HepG2 (cell line): ENCODE results near the gene LYPLA2. TPM values are rescaled to one million over a fixed set of nuclear protein-coding genes. Genes with fewer than 3 reads are reported as not detected.

Experiments
- BRCA1 ChIP-seq: sonication (generic); formaldehyde crosslinking; IDR thresholded peaks from 2 replicates; pipeline ENCODE4 v1.4.0; 2020; ENCODE audit warnings: missing genetic modification reagents
- CENPX ChIP-seq: sonication (generic); formaldehyde crosslinking; IDR thresholded peaks from 2 replicates; pipeline ENCODE4 v1.9.0; 2021; ENCODE audit warnings: mild to moderate bottlenecking, missing genetic modification reagents, moderate library complexity
- CREB1 ChIP-seq, 2 experiments: fragments of 450-650 bp in 1 of 2; IDR thresholded peaks; 2 replicates each; pipeline ENCODE4 v1.6.1; 2016 to 2017; ENCODE audit warnings: control low read depth in 1 of 2, mild to moderate bottlenecking in 1 of 2, missing compliant biosample characterization in 1 of 2, missing genetic modification characterization in 1 of 2
- E2F2 ChIP-seq: sonication (generic); formaldehyde crosslinking; IDR thresholded peaks from 2 replicates; pipeline ENCODE4 v1.4.0; 2020; ENCODE audit warnings: missing genetic modification reagents, borderline replicate concordance
- ELF1 ChIP-seq: sonication (generic); formaldehyde crosslinking; IDR thresholded peaks from 2 replicates; pipeline ENCODE4 v1.4.0; 2020; ENCODE audit warnings: missing genetic modification reagents
- ESRRA ChIP-seq: sonication (generic); formaldehyde crosslinking; IDR thresholded peaks from 2 replicates; pipeline ENCODE4 v1.5.1; 2020; ENCODE audit warnings: mild to moderate bottlenecking, low read depth, missing genetic modification reagents
- HDAC1 ChIP-seq: sonication (generic); formaldehyde crosslinking; IDR thresholded peaks from 2 replicates; pipeline ENCODE4 v1.5.1; 2020; ENCODE audit warnings: mild to moderate bottlenecking, missing genetic modification reagents
- LBX2 ChIP-seq: sonication (generic); formaldehyde crosslinking; IDR thresholded peaks from 2 replicates; pipeline ENCODE4 v1.5.0; 2020; ENCODE audit warnings: missing genetic modification reagents, mild to moderate bottlenecking, borderline replicate concordance
- NFIC ChIP-seq: IDR thresholded peaks from 2 replicates; pipeline ENCODE4 v1.6.1; 2012; ENCODE audit warnings: mild to moderate bottlenecking, low read length, inconsistent platforms
- NR2F2 ChIP-seq: IDR thresholded peaks from 2 replicates; pipeline ENCODE4 v1.6.1; 2012; ENCODE audit warnings: low read depth, inconsistent platforms, borderline replicate concordance
- REL ChIP-seq: sonication (generic); formaldehyde crosslinking; conservative IDR thresholded peaks from 2 replicates; pipeline ENCODE4 v1.8.0; 2022; ENCODE audit warnings: mild to moderate bottlenecking, missing genetic modification reagents, moderate library complexity
- RFX5 ChIP-seq: IDR thresholded peaks from 2 replicates; pipeline ENCODE4 v1.6.1; 2011; ENCODE audit warnings: low read depth, low read length, improper control_type of control experiment
- SAFB2 ChIP-seq: sonication (generic); formaldehyde crosslinking; IDR thresholded peaks from 2 replicates; pipeline ENCODE4 v1.5.1; 2020; ENCODE audit warnings: missing genetic modification reagents, low read depth, mild to moderate bottlenecking, borderline replicate concordance
- SOX5 ChIP-seq: IDR thresholded peaks from 2 replicates; pipeline ENCODE4 v1.6.1; 2016; ENCODE audit warnings: borderline replicate concordance
- SP5 ChIP-seq: IDR thresholded peaks from 2 replicates; pipeline ENCODE4 v1.6.1; 2016; ENCODE audit warnings: low read depth, borderline replicate concordance
- SRY ChIP-seq: sonication (generic); formaldehyde crosslinking; IDR thresholded peaks from 2 replicates; pipeline ENCODE4 v1.8.0; 2022; ENCODE audit warnings: mild to moderate bottlenecking, missing genetic modification reagents
- ZBTB2 ChIP-seq: sonication (generic); formaldehyde crosslinking; IDR thresholded peaks from 2 replicates; pipeline ENCODE4 v1.8.0; 2022; ENCODE audit warnings: low read depth, missing genetic modification reagents
- ZFY ChIP-seq: sonication (generic); formaldehyde crosslinking; IDR thresholded peaks from 2 replicates; pipeline ENCODE4 v1.4.0; 2020; ENCODE audit warnings: missing genetic modification reagents
- ZMYM2 ChIP-seq: sonication (generic); formaldehyde crosslinking; IDR thresholded peaks from 2 replicates; pipeline ENCODE4 v1.8.0; 2022; ENCODE audit warnings: mild to moderate bottlenecking, missing genetic modification reagents
- ZNF234 ChIP-seq: sonication (generic); formaldehyde crosslinking; conservative IDR thresholded peaks from 2 replicates; pipeline ENCODE4 v1.5.1; 2020; ENCODE audit warnings: mild to moderate bottlenecking, missing genetic modification reagents
- ZNF260 ChIP-seq: sonication (generic); formaldehyde crosslinking; IDR thresholded peaks from 2 replicates; pipeline ENCODE4 v1.4.0; 2020; ENCODE audit warnings: missing genetic modification reagents, low read depth, mild to moderate bottlenecking, borderline replicate concordance
- ZNF550 ChIP-seq: sonication (generic); formaldehyde crosslinking; IDR thresholded peaks from 2 replicates; pipeline ENCODE4 v1.4.0; 2020; ENCODE audit warnings: mild to moderate bottlenecking, missing genetic modification reagents, borderline replicate concordance
- ZNF563 ChIP-seq: sonication (generic); formaldehyde crosslinking; IDR thresholded peaks from 2 replicates; pipeline ENCODE4 v1.8.0; 2022; ENCODE audit warnings: mild to moderate bottlenecking, moderate library complexity, missing genetic modification reagents
- ZNF616 ChIP-seq: sonication (generic); formaldehyde crosslinking; IDR thresholded peaks from 2 replicates; pipeline ENCODE4 v1.5.0; 2020; ENCODE audit warnings: low read depth, mild to moderate bottlenecking, missing genetic modification reagents
- polyA plus RNA-seq, 8 experiments: library from polyadenylated mRNA; depleted of rRNA in 3 of 8; stranded (reverse) in 7 of 8; unstranded in 1 of 8; fragments of >200 nt; fragmentation: Illumina TruSeq in 4 of 8; extraction: Trizol in 4 of 8; gene quantifications; 2 replicates each; pipeline versions ENCODE4 v1.2.1 to v1.2.3, GENCODE V29; 2011 to 2016; ENCODE audit warnings: low read depth in 4 of 8, missing spikeins in 1 of 8, mixed read lengths in 1 of 8; ENCODE audit not compliant: insufficient read depth in 1 of 8
- total RNA-seq, 5 experiments: library from RNA; depleted of rRNA; stranded (reverse); fragments of >200 nt; fragmentation: Illumina TruSeq; extraction: Trizol; gene quantifications; 2 replicates each; pipeline ENCODE4 v1.2.3, GENCODE V29; 2016; ENCODE audit warnings: low read depth in 1 of 5
- TF ChIP-seq, protein P1 (sequence below): sonication (generic); formaldehyde crosslinking; IDR thresholded peaks from 2 replicates; pipeline ENCODE4 v1.9.0; 2021; ENCODE audit warnings: missing genetic modification reagents, borderline replicate concordance

The LYPLA2 gene
- total and polyA plus RNA-seq, 2 of the 13 experiments (the other 11 are each of a cell fraction or from before 2014, with no cell fraction given) = 72.1 to 73.2 TPM

DNA sequence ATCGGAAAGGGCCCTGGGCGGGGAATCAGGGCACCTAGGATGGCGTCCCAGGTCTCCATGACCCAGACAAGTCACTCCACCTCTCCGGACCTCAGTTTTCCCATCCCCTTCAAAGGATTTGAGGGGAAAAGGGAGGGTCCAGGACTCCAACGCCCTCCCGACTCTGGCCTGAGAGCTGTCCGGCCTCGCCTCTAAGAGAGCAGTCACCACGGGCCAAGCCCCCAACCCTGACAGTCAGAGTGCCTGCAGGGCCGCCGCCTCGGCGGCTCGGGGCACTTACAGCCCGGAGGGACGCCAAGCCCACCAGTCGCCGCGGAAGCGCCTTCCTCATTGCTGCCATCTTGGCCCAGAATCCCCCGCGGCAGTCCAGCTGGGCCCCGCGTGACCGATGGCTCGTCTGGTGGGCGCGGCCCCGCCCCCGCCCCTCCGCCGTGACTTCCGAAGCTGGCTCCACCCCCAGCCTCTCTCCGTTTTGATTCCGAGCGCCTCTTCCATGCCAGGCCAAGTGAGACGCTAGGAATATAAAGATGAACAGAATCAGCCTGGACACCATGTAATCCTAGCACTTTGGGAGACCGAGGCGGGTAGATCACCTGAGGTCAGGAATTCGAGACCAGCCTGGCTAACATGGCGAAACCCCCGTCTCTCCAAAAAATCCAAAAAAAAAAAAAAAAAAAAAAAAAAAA, 34.3 kb downstream of the LYPLA2 start, which contains the start of gene HMGCL (continued):
- TF ChIP-seq LBX2 (CRISPR knock-in tag) (0 out of 2 replicates have a peak, but pooled peaks have one; percentile 56), ZNF234 (CRISPR knock-in tag) (0 out of 2 replicates have a peak, but pooled peaks have one; percentile 49), CENPX (CRISPR knock-in tag) (no peak), SRY (CRISPR knock-in tag) (peak; percentile 79; the same call in 1 of the 2 replicates), HDAC1 (peak; percentile 84; the same call in 1 of the 2 replicates), SP5 (CRISPR knock-in tag) (peak; percentile 82; the same call in 1 of the 2 replicates), ZFY (CRISPR knock-in tag) (peak; percentile 81), ZMYM2 (CRISPR knock-in tag) (no peak), SOX5 (CRISPR knock-in tag) (peak; percentile 30; the same call in 1 of the 2 replicates), ZNF260 (CRISPR knock-in tag) (no peak), ZNF550 (no peak), SAFB2 (CRISPR knock-in tag) (peak; percentile 71; the same call in 1 of the 2 replicates), E2F2 (peak; percentile 93), ZNF563 (CRISPR knock-in tag) (peak; percentile 43), ZBTB2 (CRISPR knock-in tag) (no peak), ELF1 (CRISPR knock-in tag) (peak; percentile 84), NFIC (no peak; the same call in 1 of the 2 replicates), NR2F2 (no peak), REL (CRISPR knock-in tag) (no peak; the same call in 1 of the 2 replicates), CREB1 (IDR thresholded peaks at IDR 0.05) (no peak), CREB1 (CRISPR knock-in tag; IDR thresholded peaks at IDR 0.05) (no peak), ZNF616 (no peak), ESRRA (CRISPR knock-in tag) (no peak), BRCA1 (CRISPR knock-in tag) (peak; percentile 74; the same call in 1 of the 2 replicates), RFX5 (no peak)
- TF ChIP-seq, protein P1, sequence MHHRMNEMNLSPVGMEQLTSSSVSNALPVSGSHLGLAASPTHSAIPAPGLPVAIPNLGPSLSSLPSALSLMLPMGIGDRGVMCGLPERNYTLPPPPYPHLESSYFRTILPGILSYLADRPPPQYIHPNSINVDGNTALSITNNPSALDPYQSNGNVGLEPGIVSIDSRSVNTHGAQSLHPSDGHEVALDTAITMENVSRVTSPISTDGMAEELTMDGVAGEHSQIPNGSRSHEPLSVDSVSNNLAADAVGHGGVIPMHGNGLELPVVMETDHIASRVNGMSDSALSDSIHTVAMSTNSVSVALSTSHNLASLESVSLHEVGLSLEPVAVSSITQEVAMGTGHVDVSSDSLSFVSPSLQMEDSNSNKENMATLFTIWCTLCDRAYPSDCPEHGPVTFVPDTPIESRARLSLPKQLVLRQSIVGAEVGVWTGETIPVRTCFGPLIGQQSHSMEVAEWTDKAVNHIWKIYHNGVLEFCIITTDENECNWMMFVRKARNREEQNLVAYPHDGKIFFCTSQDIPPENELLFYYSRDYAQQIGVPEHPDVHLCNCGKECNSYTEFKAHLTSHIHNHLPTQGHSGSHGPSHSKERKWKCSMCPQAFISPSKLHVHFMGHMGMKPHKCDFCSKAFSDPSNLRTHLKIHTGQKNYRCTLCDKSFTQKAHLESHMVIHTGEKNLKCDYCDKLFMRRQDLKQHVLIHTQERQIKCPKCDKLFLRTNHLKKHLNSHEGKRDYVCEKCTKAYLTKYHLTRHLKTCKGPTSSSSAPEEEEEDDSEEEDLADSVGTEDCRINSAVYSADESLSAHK (CRISPR knock-in tag) = no peak
